Measurements from ENCODE around the gene BIRC6. TPM values are rescaled to one million over a fixed set of nuclear protein-coding genes. Genes with fewer than 3 reads are reported as not detected.
"Not testable (repeated sequence)": the region's sequence is repeated elsewhere in the genome, so short reads cannot be mapped to it uniquely, and the experiment has no call there.

The BIRC6 gene, protein sequence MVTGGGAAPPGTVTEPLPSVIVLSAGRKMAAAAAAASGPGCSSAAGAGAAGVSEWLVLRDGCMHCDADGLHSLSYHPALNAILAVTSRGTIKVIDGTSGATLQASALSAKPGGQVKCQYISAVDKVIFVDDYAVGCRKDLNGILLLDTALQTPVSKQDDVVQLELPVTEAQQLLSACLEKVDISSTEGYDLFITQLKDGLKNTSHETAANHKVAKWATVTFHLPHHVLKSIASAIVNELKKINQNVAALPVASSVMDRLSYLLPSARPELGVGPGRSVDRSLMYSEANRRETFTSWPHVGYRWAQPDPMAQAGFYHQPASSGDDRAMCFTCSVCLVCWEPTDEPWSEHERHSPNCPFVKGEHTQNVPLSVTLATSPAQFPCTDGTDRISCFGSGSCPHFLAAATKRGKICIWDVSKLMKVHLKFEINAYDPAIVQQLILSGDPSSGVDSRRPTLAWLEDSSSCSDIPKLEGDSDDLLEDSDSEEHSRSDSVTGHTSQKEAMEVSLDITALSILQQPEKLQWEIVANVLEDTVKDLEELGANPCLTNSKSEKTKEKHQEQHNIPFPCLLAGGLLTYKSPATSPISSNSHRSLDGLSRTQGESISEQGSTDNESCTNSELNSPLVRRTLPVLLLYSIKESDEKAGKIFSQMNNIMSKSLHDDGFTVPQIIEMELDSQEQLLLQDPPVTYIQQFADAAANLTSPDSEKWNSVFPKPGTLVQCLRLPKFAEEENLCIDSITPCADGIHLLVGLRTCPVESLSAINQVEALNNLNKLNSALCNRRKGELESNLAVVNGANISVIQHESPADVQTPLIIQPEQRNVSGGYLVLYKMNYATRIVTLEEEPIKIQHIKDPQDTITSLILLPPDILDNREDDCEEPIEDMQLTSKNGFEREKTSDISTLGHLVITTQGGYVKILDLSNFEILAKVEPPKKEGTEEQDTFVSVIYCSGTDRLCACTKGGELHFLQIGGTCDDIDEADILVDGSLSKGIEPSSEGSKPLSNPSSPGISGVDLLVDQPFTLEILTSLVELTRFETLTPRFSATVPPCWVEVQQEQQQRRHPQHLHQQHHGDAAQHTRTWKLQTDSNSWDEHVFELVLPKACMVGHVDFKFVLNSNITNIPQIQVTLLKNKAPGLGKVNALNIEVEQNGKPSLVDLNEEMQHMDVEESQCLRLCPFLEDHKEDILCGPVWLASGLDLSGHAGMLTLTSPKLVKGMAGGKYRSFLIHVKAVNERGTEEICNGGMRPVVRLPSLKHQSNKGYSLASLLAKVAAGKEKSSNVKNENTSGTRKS (N-terminal part only)
- 37.5 and 53.6 TPM in 2 replicates for total RNA-seq

DNA sequence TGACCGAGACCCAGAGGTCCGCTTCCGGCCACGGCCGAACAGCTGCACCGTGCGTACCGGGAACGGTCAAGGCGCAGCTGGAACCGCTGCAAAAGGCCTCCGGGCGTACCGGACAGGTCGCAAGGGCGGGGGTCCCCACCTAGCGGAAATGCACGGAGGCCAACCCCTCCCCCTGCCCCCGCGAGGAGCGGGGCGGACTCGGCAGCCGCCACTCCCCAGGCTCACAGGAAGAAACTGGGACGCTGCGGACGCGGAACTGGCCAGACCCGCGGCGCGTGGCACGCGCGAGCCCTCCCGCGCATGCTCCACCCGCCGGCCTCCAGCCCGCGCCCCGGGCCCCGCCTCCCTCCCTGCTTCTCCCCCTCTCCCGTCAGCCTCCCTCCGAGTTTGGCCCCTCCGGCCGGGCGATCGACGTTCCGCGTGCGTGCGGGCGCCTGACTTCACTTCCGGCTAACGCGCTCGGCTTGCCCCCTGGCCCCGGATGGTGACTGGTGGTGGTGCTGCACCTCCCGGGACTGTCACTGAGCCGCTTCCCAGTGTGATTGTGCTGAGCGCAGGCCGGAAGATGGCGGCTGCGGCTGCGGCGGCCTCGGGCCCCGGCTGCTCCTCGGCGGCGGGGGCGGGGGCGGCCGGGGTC, at the start of gene BIRC6:
TSS of gene BIRC6 (plus strand) at position 343 of the 637 bp plus-strand sequence. CDS start at position 482, 139 bp downstream.
- no peak for TF ChIP-seq CTCF (conservative IDR thresholded peaks at IDR 0.05; ENCODE audit: low read depth, low read length)
- H3K4me3 ChIP-seq (ENCODE audit: low read depth, low read length), result peak within 1 kb of the TSS; percentile 86
- DNase-seq (ENCODE audit: low read depth), result peak; percentile 45

DNA sequence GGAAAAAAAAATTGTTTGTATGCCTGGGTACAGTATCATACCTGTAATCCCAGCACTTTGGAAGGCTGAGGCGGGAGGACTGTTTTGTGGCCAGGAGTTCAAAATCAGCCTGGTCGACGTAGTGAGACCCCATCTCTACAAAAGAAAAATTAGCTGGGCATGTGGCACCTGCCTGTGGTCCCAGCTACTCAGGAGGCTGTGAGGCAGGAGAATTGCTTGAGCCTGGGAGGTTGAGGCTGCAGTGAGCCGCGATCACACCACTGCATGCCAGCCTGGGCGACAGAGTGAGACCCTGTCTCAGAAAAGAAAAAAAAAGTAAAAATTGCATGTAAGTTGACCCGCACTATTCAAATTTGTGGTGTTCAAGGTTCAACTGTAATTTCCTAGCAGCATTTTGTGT, 46.2 kb upstream of the BIRC6 start:
- TF ChIP-seq CTCF (conservative IDR thresholded peaks at IDR 0.05; ENCODE audit: low read depth, low read length), result no peak
- no peak overlapping the region for H3K4me3 ChIP-seq (ENCODE audit: low read depth, low read length)
- DNase-seq (ENCODE audit: low read depth), result no peak

- no peak for TF ChIP-seq CTCF (conservative IDR thresholded peaks at IDR 0.05; ENCODE audit: low read depth, low read length)
These were observed 41.9 kb upstream of the BIRC6 start for GRCh38 chr2:32314886-32315285.

DNA sequence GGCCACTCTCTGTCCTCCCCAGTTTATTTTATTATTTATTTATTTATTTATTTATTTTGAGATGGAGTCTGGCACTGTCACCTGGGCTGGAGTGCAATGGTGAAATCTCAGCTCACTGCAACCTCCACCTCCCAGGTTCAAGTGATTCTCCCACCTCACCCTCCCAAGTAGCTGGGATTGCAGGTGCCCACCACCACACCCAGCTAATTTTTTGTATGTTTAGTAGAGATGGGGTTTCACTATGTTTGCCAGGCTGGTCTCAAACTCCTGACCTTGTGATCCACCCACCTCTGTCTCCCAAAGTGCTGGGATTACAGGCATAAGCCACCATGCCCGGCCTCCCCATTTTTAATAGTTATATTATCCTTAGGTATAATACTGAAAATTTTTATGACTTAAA, 28.1 kb upstream of the BIRC6 start:
- H3K4me3 ChIP-seq (ENCODE audit: low read depth, low read length); DNase-seq (ENCODE audit: low read depth): not testable (repeated sequence)

More at GRCh38 chr2:32314886-32315285, 41.9 kb upstream of the BIRC6 start:
- DNase-seq (ENCODE audit: low read depth), result no peak
- no peak overlapping the region for H3K4me3 ChIP-seq (ENCODE audit: low read depth, low read length)

- not testable (repeated sequence) for H3K4me3 ChIP-seq (ENCODE audit: low read depth, low read length); DNase-seq (ENCODE audit: low read depth)
These were observed 27.4 kb upstream of the BIRC6 start for GRCh38 chr2:32329180-32329980.

DNA sequence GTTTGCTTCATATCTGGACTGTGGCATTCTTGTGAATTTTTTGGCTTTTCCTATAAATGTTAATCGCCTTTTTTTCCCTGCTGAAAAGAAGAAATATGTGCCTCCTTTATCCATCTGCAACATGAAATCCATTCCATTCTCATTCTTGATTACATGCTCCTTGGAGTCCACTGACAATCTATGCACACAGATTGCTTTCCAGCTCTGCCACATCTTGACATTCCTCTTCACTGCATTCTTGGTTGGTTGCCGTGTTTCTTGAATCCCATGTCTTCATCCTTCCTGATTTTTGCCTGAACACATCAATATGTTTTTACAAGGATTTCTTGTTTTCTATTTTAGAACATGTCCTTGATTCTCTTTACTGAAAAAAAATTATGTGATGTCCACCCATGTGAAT, 26.7 kb upstream of the BIRC6 start:
- no peak for TF ChIP-seq CTCF (conservative IDR thresholded peaks at IDR 0.05; ENCODE audit: low read depth, low read length)
- no peak for DNase-seq (ENCODE audit: low read depth)
- H3K4me3 ChIP-seq (ENCODE audit: low read depth, low read length), result no peak overlapping the region

DNA sequence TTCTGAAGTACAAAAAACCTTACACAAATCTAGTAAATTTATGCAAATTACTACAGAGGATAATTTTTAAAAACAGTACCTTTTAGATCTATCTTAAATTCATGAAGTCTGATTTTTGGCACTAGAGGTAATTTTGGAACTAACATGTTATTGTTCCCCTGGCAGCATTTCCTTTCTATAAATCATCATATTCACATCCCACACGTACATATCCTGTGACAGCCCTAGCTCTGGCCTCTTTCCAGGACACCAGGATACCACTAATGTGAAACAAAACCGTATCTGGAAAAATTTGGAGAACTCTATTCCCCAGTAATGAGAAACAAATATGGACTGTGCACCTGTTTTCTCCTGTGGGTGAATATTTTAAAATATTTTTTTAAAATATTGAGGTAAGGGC, 14.0 kb upstream of the BIRC6 start:
- TF ChIP-seq CTCF (conservative IDR thresholded peaks at IDR 0.05; ENCODE audit: low read depth, low read length), result no peak
- DNase-seq (ENCODE audit: low read depth), result no peak
- no peak overlapping the region for H3K4me3 ChIP-seq (ENCODE audit: low read depth, low read length)

DNA sequence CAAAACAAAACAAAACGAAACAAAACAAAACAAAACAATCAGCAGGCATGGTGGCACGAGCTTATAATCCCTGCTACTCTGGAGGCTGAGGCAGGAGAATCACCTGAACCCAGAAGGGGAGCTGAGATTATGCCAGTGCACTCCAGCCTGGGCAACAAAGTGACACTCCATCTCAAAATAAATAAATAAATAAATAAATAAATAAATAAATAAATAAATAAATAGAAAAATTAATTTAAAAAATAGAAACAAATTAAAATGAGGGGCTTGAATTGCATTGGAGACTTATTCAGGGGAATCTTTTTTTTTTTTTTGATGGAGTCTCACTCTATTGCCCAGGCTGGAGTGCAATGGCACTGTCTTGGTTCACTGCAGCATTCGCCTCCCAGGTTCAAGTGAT, 6.0 kb upstream of the BIRC6 start:
- not testable (repeated sequence) for H3K4me3 ChIP-seq (ENCODE audit: low read depth, low read length); DNase-seq (ENCODE audit: low read depth)
